AG04450 (cell line): Measurements from ENCODE around the gene LCP2. TPM values are rescaled to one million over a fixed set of nuclear protein-coding genes. Genes with fewer than 3 reads are reported as not detected.

Experiments used
- CTCF ChIA-PET: fragments of 300-600, 350-600 bp; formaldehyde crosslinking; extraction: SDS; loops from one replicate; lab custom pipeline; 2022; ENCODE audit warnings: antibody characterized with exemption, inconsistent platforms; lab: Charles Lee
- POLR2A ChIA-PET: fragments of 350-600 bp; formaldehyde crosslinking; extraction: SDS; loops from one replicate; lab custom pipeline; 2021; ENCODE audit warnings: antibody characterized with exemption, inconsistent platforms; lab: Yijun Ruan, JAX
- DNase-seq: peaks from one replicate; pipeline ENCODE4 v3.0.0-alpha.2; 2011; ENCODE audit warnings: low read depth, low spot score
- H3K27ac ChIP-seq: one replicate; pipeline ENCODE4 v1.5.1; 2012; ENCODE audit warnings: low read depth, low read length, control low read depth
- H3K27me3 ChIP-seq: one replicate; pipeline ENCODE4 v1.6.0; 2012; ENCODE audit warnings: low read length; ENCODE audit not compliant: control insufficient read depth, insufficient read depth
- H3K4me3 ChIP-seq: 2 replicates; pipeline ENCODE4 v1.5.1; 2011; ENCODE audit warnings: mild to moderate bottlenecking, low read depth, low read length, control low read depth
- H3K9me3 ChIP-seq: 2 replicates; pipeline ENCODE4 v1.5.1; 2012; ENCODE audit warnings: low read length; ENCODE audit not compliant: control insufficient read depth, insufficient read depth
- polyA plus RNA-seq: library from polyadenylated mRNA; depleted of rRNA; stranded (reverse); fragments of >200 nt; gene quantifications from 2 replicates; pipeline ENCODE4 v1.2.3, GENCODE V29; 2011
- TF ChIP-seq, protein P1 (sequence below): IDR thresholded peaks from 2 replicates; pipeline ENCODE4 v1.5.1; 2011; ENCODE audit warnings: low read depth, low read length, control low read depth, inconsistent platforms

Gene LCP2
- polyA plus RNA-seq, 1 experiment, result not detected

GRCh38 chr5:170273968-170274710 lies 23.4 kb downstream of the LCP2 start:
- no peaks in the 10 kb centered on the region for H3K9me3 ChIP-seq
- POLR2A ChIA-PET, result no interaction called here
- H3K27ac ChIP-seq, result no peak overlapping the region
- DNase-seq, result no peak
- CTCF ChIA-PET, result no interaction called here
- TF ChIP-seq, protein P1, sequence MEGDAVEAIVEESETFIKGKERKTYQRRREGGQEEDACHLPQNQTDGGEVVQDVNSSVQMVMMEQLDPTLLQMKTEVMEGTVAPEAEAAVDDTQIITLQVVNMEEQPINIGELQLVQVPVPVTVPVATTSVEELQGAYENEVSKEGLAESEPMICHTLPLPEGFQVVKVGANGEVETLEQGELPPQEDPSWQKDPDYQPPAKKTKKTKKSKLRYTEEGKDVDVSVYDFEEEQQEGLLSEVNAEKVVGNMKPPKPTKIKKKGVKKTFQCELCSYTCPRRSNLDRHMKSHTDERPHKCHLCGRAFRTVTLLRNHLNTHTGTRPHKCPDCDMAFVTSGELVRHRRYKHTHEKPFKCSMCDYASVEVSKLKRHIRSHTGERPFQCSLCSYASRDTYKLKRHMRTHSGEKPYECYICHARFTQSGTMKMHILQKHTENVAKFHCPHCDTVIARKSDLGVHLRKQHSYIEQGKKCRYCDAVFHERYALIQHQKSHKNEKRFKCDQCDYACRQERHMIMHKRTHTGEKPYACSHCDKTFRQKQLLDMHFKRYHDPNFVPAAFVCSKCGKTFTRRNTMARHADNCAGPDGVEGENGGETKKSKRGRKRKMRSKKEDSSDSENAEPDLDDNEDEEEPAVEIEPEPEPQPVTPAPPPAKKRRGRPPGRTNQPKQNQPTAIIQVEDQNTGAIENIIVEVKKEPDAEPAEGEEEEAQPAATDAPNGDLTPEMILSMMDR, result no peak
- no peaks in the 10 kb centered on the region for H3K27me3 ChIP-seq
- H3K4me3 ChIP-seq, result no peak overlapping the region

DNA sequence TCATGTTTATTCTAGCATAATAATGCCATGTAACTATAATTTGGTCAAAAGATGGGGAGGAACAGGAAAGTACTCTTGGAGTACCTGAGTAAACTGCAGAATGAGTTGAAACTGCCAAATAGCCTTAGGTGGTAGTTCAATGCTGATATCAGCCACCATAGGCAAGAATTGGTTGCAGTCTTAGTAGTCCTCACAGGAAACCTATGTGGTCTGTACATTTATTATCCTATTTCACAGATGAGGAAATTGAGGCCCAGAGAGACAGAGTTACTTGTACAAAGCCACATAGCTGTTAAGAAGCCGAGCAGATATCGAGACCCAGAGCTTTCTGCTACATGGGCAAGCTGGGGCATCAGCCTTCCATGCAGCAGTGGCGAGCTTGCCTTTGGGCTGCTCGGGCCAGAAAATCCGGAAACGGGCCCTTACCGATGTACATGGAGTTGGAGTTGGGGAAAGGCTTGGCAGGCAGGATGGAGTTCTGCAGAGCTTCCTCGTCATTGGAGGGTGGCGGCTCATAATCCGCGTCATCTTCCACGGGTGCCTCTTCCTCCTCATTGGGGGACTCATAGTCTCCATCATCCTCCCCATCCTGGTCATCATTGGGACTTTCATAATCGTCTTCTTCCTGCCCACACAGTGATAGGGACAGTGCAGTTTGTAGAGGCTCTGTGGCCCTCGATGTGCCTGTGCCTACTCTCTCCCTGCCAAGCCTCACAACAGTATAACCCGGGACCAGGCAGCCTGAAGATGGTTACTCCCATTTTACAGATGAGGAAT lies 27.1 kb downstream of the LCP2 start:
- no peak for DNase-seq
- Histone ChIP-seq H3K4me3 (no peak overlapping the region), H3K27me3 (peaks cover 14% of the 10 kb centered on the region), H3K9me3 (no peaks in the 10 kb centered on the region), H3K27ac (no peak overlapping the region)
- POLR2A ChIA-PET, result no interaction called here
- CTCF ChIA-PET, result no interaction called here
- TF ChIP-seq, protein P1, result no peak

GRCh38 chr5:170269579-170269978 lies 28.0 kb downstream of the LCP2 start:
- ChIA-PET CTCF (interaction anchor here (5.3 kb wide), 1 partner anchor 150 kb away, joined by 33 read pairs; no protein-coding TSS in a partner anchor), POLR2A (no interaction called here)
- no peak for DNase-seq
- Histone ChIP-seq H3K27me3 (peaks cover 14% of the 10 kb centered on the region), H3K27ac (no peak overlapping the region), H3K4me3 (no peak overlapping the region), H3K9me3 (no peaks in the 10 kb centered on the region)
- TF ChIP-seq, protein P1, result no peak

- Histone ChIP-seq H3K27ac (no peak overlapping the region), H3K27me3 (peaks cover 14% of the 10 kb centered on the region), H3K4me3 (no peak overlapping the region), H3K9me3 (no peaks in the 10 kb centered on the region)
- no peak for DNase-seq
- TF ChIP-seq, protein P1, result no peak
- CTCF ChIA-PET, result interaction anchor here (0.5 to 5.3 kb wide), 3 partner anchors 47 to 151 kb away, joined by 4 to 33 read pairs (median 4); no protein-coding TSS in a partner anchor
- POLR2A ChIA-PET, result no interaction called here
Measured at GRCh38 chr5:170268884-170269283, 28.7 kb downstream of the LCP2 start.
